Measurements from ENCODE around the gene EVX1.

- TF ChIP-seq CTCF (IDR thresholded peaks at IDR 0.05) (no peak), POLR2A (IDR thresholded peaks at IDR 0.05) (no peak)
These were observed 32.6 kb upstream of the EVX1 start for GRCh38 chr7:27209933-27210440.
